ENCODE results near the gene PTGIS.

- TF ChIP-seq CTCF (IDR thresholded peaks at IDR 0.05) (no peak), POLR2A (IDR thresholded peaks at IDR 0.05) (no peak)
Measured at GRCh38 chr20:49561256-49561655, 6.7 kb downstream of the PTGIS start.

Measured in right lobe of liver (tissue), 4 donors.